Astrocyte of the cerebellum (primary cell): ENCODE data around the gene PDSS2.
A peak's percentile ranks its signal among the peaks of the same experiment; 100 is the strongest.

ENCODE experiments used
- DNase-seq: peaks from one replicate; pipeline ENCODE4 v3.0.0-alpha.2; 2011; ENCODE audit warnings: low read depth
- H3K4me3 ChIP-seq: 2 replicates; pipeline ENCODE4 v1.5.1; 2011; ENCODE audit warnings: mild to moderate bottlenecking, low read depth, low read length, moderate library complexity
- CTCF ChIP-seq: IDR thresholded peaks from 2 replicates; pipeline ENCODE4 v1.5.1; 2012; ENCODE audit warnings: low read length, low read depth, moderate library complexity, mild to moderate bottlenecking; ENCODE audit errors: missing control alignments
- in situ Hi-C: cut with HindIII; loops from 2 replicates; pipeline ENCODE4 v1.10.0; 2017; ENCODE audit warnings: low sequenced_read_pairs

The PDSS2 gene

GRCh38 chr6:107319906-107320530 is 139.3 kb downstream of the PDSS2 start:
- H3K4me3 ChIP-seq = no peak overlapping the region
- in situ Hi-C loops = no loop called here
- no peak for DNase-seq
- TF ChIP-seq CTCF = no peak

GRCh38 chr6:107318100-107318736 is 141.1 kb downstream of the PDSS2 start:
- in situ Hi-C loops = no loop called here
- DNase-seq = peak; percentile 33
- peak; percentile 90 for TF ChIP-seq CTCF
- no peak overlapping the region for H3K4me3 ChIP-seq

- in situ Hi-C loops = no loop called here
- no peak for TF ChIP-seq CTCF
- no peak overlapping the region for H3K4me3 ChIP-seq
- no peak for DNase-seq
Observed at GRCh38 chr6:107315114-107315513, 144.2 kb downstream of the PDSS2 start.

DNA sequence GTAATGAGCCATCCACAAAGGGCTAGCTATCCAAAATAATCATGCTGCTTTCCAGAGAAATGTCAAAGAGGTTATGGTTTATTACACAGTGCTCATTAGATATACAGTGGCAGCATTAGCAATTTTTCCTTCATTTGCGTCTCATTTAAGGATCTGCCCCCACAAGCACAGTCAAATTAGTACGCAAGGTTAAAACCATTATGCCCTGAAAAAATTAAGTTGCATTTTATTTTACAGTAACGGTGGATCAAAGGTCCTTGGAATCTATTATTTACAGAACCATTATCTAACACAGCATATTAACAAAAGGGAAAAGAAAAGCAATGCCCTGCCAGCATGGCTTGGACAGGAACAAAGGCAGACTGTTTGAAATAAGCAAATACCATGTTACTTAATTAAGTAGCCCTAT is 144.8 kb downstream of the PDSS2 start:
- no peak overlapping the region for H3K4me3 ChIP-seq
- in situ Hi-C loops = no loop called here
- no peak for TF ChIP-seq CTCF
- DNase-seq = no peak

- in situ Hi-C loops = no loop called here
- TF ChIP-seq CTCF = no peak
- no peak overlapping the region for H3K4me3 ChIP-seq
- DNase-seq = no peak
Observed at GRCh38 chr6:107313776-107314175, 145.6 kb downstream of the PDSS2 start.

GRCh38 chr6:107310362-107310761 is 149.0 kb downstream of the PDSS2 start:
- in situ Hi-C loops = no loop called here

More at GRCh38 chr6:107310362-107310761, 149.0 kb downstream of the PDSS2 start:
- H3K4me3 ChIP-seq = no peak overlapping the region
- no peak for TF ChIP-seq CTCF
- no peak for DNase-seq
